Left lung (tissue), 10 donors: ENCODE results near the gene RPS8. TPM values are rescaled to one million over a fixed set of nuclear protein-coding genes. Genes with fewer than 3 reads are reported as not detected.
A peak's percentile ranks its signal among the peaks of the same experiment; 100 is the strongest.
"Not testable (repeated sequence)": the region's sequence is repeated elsewhere in the genome, so short reads cannot be mapped to it uniquely, and the experiment has no call there.

Source experiments
- ATAC-seq: fragments of 200-7000 bp; cut with Tn5 transposase; one replicate; pipeline ENCODE4 v1.9.1; 2020; ENCODE audit warnings: moderate library complexity
- DNase-seq, 4 donors: peaks; one replicate each; pipeline ENCODE4 v3.0.0-alpha.2; 2013 to 2020
- H3K27ac ChIP-seq, 2 donors: fragments of 200-600 bp; sonication (generic) in 1 of 2; one replicate each; pipeline versions ENCODE4 v1.5.0 to v1.8.0; 2020 to 2021
- H3K27me3 ChIP-seq, 2 donors: fragments of 200-600 bp; sonication (generic) in 1 of 2; one replicate each; pipeline versions ENCODE4 v1.5.0 to v1.8.0; 2020 to 2021
- H3K36me3 ChIP-seq, 2 donors: fragments of 200-600 bp; sonication (generic) in 1 of 2; one replicate each; pipeline versions ENCODE4 v1.5.0 to v1.8.0; 2020 to 2021
- H3K4me1 ChIP-seq, 2 donors: fragments of 200-600 bp; one replicate each; pipeline ENCODE4 v1.8.0; 2021
- H3K4me3 ChIP-seq, 2 donors: fragments of 200-600 bp; sonication (generic) in 1 of 2; one replicate each; pipeline versions ENCODE4 v1.5.0 to v1.8.0; 2020 to 2021; ENCODE audit warnings: mild to moderate bottlenecking in 1 of 2
- H3K9me3 ChIP-seq, 2 donors: fragments of 200-600 bp; sonication (generic) in 1 of 2; one replicate each; pipeline versions ENCODE4 v1.5.0 to v1.8.0; 2020 to 2021
- CTCF ChIP-seq, 2 donors: fragments of 200-600 bp; sonication (generic) in 1 of 2; IDR thresholded peaks; one replicate each; pipeline versions ENCODE4 v1.5.0 to v1.8.0; 2021; ENCODE audit warnings: antibody characterized with exemption in 2 of 2
- intact Hi-C, 2 donors: fragments of 100-400 bp; cut with DNase I; formaldehyde crosslinking; loops; one replicate each; pipeline versions ENCODE4 v1.11.2 to v1.14.2; 2022
- polyA plus RNA-seq, 6 donors: library from polyadenylated mRNA; unstranded; fragments of 120-200 nt; gene quantifications; one replicate each; pipeline ENCODE4 v1.2.1, GENCODE V29; 2013; ENCODE audit not compliant: insufficient read length in 6 of 6
- total RNA-seq, 2 donors: library from RNA; stranded (reverse); fragmentation: NEBNext Ultra II Directional; extraction: Animal tissue kit (Norgen Biotek cat#: 25700); gene quantifications; one replicate each; pipeline ENCODE4 v1.2.1, GENCODE V29; 2021
- donor health status: DM: no; HTN: yes; CAD: no.
- donor health status: DM: no; HTN: no; CAD: no.

The RPS8 gene
- total and polyA plus RNA-seq, 8 donors: 1,533 to 3,443 (median 2,890) TPM

- peak overlapping the region; percentile 71 to 88 for H3K27ac ChIP-seq
- H3K4me1 ChIP-seq: peaks cover 28 to 76% of the 10 kb centered on the region in 2 donors
- peaks cover 0 to 23% of the 10 kb centered on the region in 2 donors for H3K36me3 ChIP-seq
- ATAC-seq (peak; percentile 6), DNase-seq (peak in 2 of 4 donors; percentile 43 to 84)
- no peaks in the 10 kb centered on the region for H3K27me3 ChIP-seq
- peak overlapping the region; percentile 27 to 47 for H3K4me3 ChIP-seq
- no peaks in the 10 kb centered on the region for H3K9me3 ChIP-seq
- intact Hi-C loops: no loop called here
- no peak for TF ChIP-seq CTCF (IDR thresholded peaks at IDR 0.05)
Observed at GRCh38 chr1:44812822-44813543, 37.6 kb downstream of the RPS8 start.

DNA sequence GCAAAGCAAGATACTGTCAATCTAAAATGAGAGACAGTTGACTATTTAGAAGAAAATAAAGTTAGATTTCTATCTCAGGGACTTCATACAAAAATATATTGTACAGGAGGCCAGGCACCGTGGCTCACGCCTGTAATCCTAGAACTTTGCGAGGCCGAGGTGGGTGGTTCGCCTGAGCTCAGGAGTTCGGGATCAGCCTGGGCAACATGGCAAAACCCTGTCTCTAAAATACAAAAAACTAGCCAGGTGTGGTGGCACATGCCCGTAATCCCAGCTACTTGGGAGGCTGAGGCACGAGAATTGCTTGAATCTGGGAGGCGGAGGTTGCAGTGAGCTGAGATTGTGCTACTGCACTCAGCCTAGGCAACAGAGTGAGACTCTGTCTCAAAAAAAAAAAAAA is 40.6 kb downstream of the RPS8 start:
- peaks cover 0 to 23% of the 10 kb centered on the region in 2 donors for H3K36me3 ChIP-seq
- H3K27me3 ChIP-seq, intact Hi-C loops, H3K4me3 ChIP-seq, H3K9me3 ChIP-seq, ATAC-seq: not testable (repeated sequence)
- peak overlapping the region in 1 of 2 donors; percentile 4 for H3K27ac ChIP-seq
- peaks cover 7 to 67% of the 10 kb centered on the region in 2 donors for H3K4me1 ChIP-seq
- DNase-seq: peak in 1 of 4 donors; percentile 30

DNA sequence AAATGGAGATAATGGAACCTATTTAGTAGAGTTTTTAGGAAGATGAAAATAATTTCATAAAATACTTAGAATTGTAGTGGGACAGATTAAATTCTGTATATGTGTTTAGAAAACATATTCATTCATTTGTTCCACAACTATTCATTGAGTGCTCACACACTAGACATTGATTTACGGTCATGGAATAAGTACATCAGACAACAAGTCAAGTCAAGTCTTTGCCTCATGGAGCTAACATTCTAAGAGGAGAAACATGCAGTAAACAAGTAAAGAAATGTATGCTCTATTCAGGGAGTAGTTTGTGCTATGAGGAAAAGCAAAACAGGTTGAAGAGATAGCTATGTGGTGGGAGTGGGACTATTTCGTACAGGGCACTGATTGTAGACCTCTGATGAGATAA is 42.0 kb downstream of the RPS8 start:
- H3K36me3 ChIP-seq: peaks cover 0 to 23% of the 10 kb centered on the region in 2 donors
- H3K9me3 ChIP-seq: no peaks in the 10 kb centered on the region
- H3K27ac ChIP-seq: no peak overlapping the region
- TF ChIP-seq CTCF (IDR thresholded peaks at IDR 0.05): no peak
- H3K4me1 ChIP-seq: peaks cover 7 to 58% of the 10 kb centered on the region in 2 donors
- no peak overlapping the region for H3K4me3 ChIP-seq
- intact Hi-C loops: no loop called here
- ATAC-seq: no peak
- H3K27me3 ChIP-seq: no peaks in the 10 kb centered on the region
- DNase-seq: no peak

GRCh38 chr1:44817771-44818495 is 42.6 kb downstream of the RPS8 start:
- no peak for TF ChIP-seq CTCF (IDR thresholded peaks at IDR 0.05)
- Histone ChIP-seq H3K4me3 (no peak overlapping the region), H3K36me3 (peaks cover 0 to 21% of the 10 kb centered on the region in 2 donors), H3K9me3 (no peaks in the 10 kb centered on the region), H3K27ac (no peak overlapping the region), H3K4me1 (peaks cover 7 to 53% of the 10 kb centered on the region in 2 donors), H3K27me3 (no peaks in the 10 kb centered on the region)
- ATAC-seq: no peak
- intact Hi-C loops: no loop called here
- peak in 2 of 4 donors; percentile 10 to 21 for DNase-seq

- Histone ChIP-seq H3K4me1 (peaks cover 3 to 40% of the 10 kb centered on the region in 2 donors), H3K9me3 (no peaks in the 10 kb centered on the region), H3K27me3 (no peaks in the 10 kb centered on the region), H3K4me3 (peak overlapping the region; percentile 31 to 42), H3K36me3 (peaks cover 0 to 15% of the 10 kb centered on the region in 2 donors), H3K27ac (peak overlapping the region; percentile 90 to 99)
- no peak for DNase-seq
- intact Hi-C loops: no loop called here
- ATAC-seq: peak; percentile 25
- TF ChIP-seq CTCF (IDR thresholded peaks at IDR 0.05): no peak
Observed at GRCh38 chr1:44819196-44819607, 43.9 kb downstream of the RPS8 start.
